Right lobe of liver (tissue), 4 donors: ENCODE measurements around the gene RALB.

Experiments
- CTCF ChIP-seq, 4 donors: fragments of 200-600 bp in 3 of 4; fragments of 450-650 bp in 1 of 4; IDR thresholded peaks; one replicate each; pipeline versions ENCODE4 v1.5.1 to v1.8.0; 2016 to 2022; ENCODE audit warnings: antibody characterized with exemption in 4 of 4, mild to moderate bottlenecking in 2 of 4
- POLR2A ChIP-seq: fragments of 450-650 bp; IDR thresholded peaks from one replicate; pipeline ENCODE4 v1.6.1; 2017; ENCODE audit warnings: antibody characterized with exemption, mild to moderate bottlenecking
- donor health status: DM: no; HTN: no; CAD: no.
- donor health status: DM: no; HTN: no; CAD: no.
- donor health status: DM: no; HTN: yes; CAD: no.

GRCh38 chr2:120289221-120289906 lies 36.7 kb downstream of the RALB start:
- TF ChIP-seq CTCF (IDR thresholded peaks at IDR 0.05) = no peak
- no peak for TF ChIP-seq POLR2A
